Measurements from ENCODE around the gene CDH15. TPM values are rescaled to one million over a fixed set of nuclear protein-coding genes. Genes with fewer than 3 reads are reported as not detected.

The CDH15 gene
- total RNA-seq, 3 donors from 2014 or later: not detected

GRCh38 chr16:89142474-89143195 is 28.9 kb upstream of the CDH15 start:
- H3K27ac ChIP-seq: no peak overlapping the region
- H3K27me3 ChIP-seq: no peaks in the 10 kb centered on the region
- no peak for TF ChIP-seq POLR2AphosphoS5 (IDR thresholded peaks at IDR 0.05)
- no peak for TF ChIP-seq POLR2A (IDR thresholded peaks at IDR 0.05)
- no peak for TF ChIP-seq CTCF (IDR thresholded peaks at IDR 0.05)
- no peak overlapping the region for H3K4me3 ChIP-seq
- H3K36me3 ChIP-seq: peaks cover 6% of the 10 kb centered on the region
- DNase-seq (ENCODE audit: low spot score in 2 of 2): no peak
- H3K4me1 ChIP-seq: no peaks in the 10 kb centered on the region
- H3K9me3 ChIP-seq: no peaks in the 10 kb centered on the region
- intact Hi-C loops (cut with DNase I; ENCODE audit: low total_unique reads): no loop called here

- Histone ChIP-seq H3K9me3 (no peaks in the 10 kb centered on the region), H3K27me3 (no peaks in the 10 kb centered on the region), H3K27ac (no peak overlapping the region), H3K4me1 (no peaks in the 10 kb centered on the region), H3K4me3 (no peak overlapping the region), H3K36me3 (peaks cover 6% of the 10 kb centered on the region)
- TF ChIP-seq POLR2AphosphoS5 (IDR thresholded peaks at IDR 0.05) (no peak), CTCF (IDR thresholded peaks at IDR 0.05) (no peak), POLR2A (IDR thresholded peaks at IDR 0.05) (no peak)
- intact Hi-C loops (cut with DNase I; ENCODE audit: low total_unique reads): no loop called here
- no peak for DNase-seq (ENCODE audit: low spot score in 2 of 2)
Observed at GRCh38 chr16:89143201-89143741, 28.3 kb upstream of the CDH15 start.

- Histone ChIP-seq H3K9me3 (peaks cover 1 to 2% of the 10 kb centered on the region in 2 donors), H3K4me3 (no peak overlapping the region), H3K27ac (no peak overlapping the region), H3K27me3 (no peaks in the 10 kb centered on the region), H3K36me3 (peaks cover 6% of the 10 kb centered on the region), H3K4me1 (no peaks in the 10 kb centered on the region)
- TF ChIP-seq CTCF (IDR thresholded peaks at IDR 0.05): no peak
- no peak for TF ChIP-seq POLR2AphosphoS5 (IDR thresholded peaks at IDR 0.05)
- TF ChIP-seq POLR2A (IDR thresholded peaks at IDR 0.05): no peak
- no peak for DNase-seq (ENCODE audit: low spot score in 2 of 2)
- intact Hi-C loops (cut with DNase I; ENCODE audit: low total_unique reads): no loop called here
Observed at GRCh38 chr16:89143911-89144675, 27.5 kb upstream of the CDH15 start.

GRCh38 chr16:89144681-89145080 is 26.9 kb upstream of the CDH15 start:
- no peak overlapping the region for H3K4me3 ChIP-seq
- DNase-seq (ENCODE audit: low spot score in 2 of 2): no peak
- no peak overlapping the region for H3K27ac ChIP-seq
- intact Hi-C loops (cut with DNase I; ENCODE audit: low total_unique reads): no loop called here
- no peak for TF ChIP-seq CTCF (IDR thresholded peaks at IDR 0.05)
- no peak for TF ChIP-seq POLR2AphosphoS5 (IDR thresholded peaks at IDR 0.05)
- peaks cover 6% of the 10 kb centered on the region for H3K36me3 ChIP-seq
- no peaks in the 10 kb centered on the region for H3K27me3 ChIP-seq
- peaks cover 7 to 8% of the 10 kb centered on the region in 2 donors for H3K9me3 ChIP-seq
- no peaks in the 10 kb centered on the region for H3K4me1 ChIP-seq
